Kidney (tissue), 14 donors: ENCODE data around the gene PITX1. TPM values are rescaled to one million over a fixed set of nuclear protein-coding genes. Genes with fewer than 3 reads are reported as not detected.

ENCODE experiments used
- DNase-seq, 5 donors: peaks; one replicate each; pipeline ENCODE4 v3.0.0-alpha.2; 2013 to 2020
- FAIRE-seq: peaks from 2 replicates; lab custom pipeline; 2012; peaks lifted over from hg19 to GRCh38; lab: Jason Lieb, UNC
- H3K27ac ChIP-seq, 2 donors: one replicate each; pipeline ENCODE4 v1.7.0; 2013; ENCODE audit warnings: low read depth in 2 of 2, low read length in 2 of 2, inconsistent platforms in 1 of 2
- H3K27me3 ChIP-seq: one replicate; pipeline ENCODE4 v1.7.1; 2013; ENCODE audit warnings: low read length, inconsistent platforms; ENCODE audit not compliant: control insufficient read depth, insufficient read depth
- H3K36me3 ChIP-seq, 3 donors: one replicate each; pipeline versions ENCODE4 v1.7.0 to v1.7.1; 2013; ENCODE audit warnings: low read length in 3 of 3, control low read depth in 1 of 3, inconsistent platforms in 1 of 3; ENCODE audit not compliant: insufficient read depth in 3 of 3, control insufficient read depth in 2 of 3
- H3K4me1 ChIP-seq, 3 donors: one replicate each; pipeline versions ENCODE4 v1.7.0 to v1.7.1; 2013; ENCODE audit warnings: low read length in 3 of 3, inconsistent platforms in 1 of 3, low read depth in 1 of 3; ENCODE audit not compliant: control insufficient read depth in 2 of 3, insufficient read depth in 2 of 3
- H3K4me3 ChIP-seq, 3 donors: one replicate each; pipeline versions ENCODE4 v1.7.0 to v1.8.1; 2013; ENCODE audit warnings: low read length in 3 of 3, control low read depth in 1 of 3, inconsistent platforms in 1 of 3
- H3K9ac ChIP-seq, 3 donors: one replicate each; pipeline versions ENCODE4 v1.7.0 to v1.7.1; 2013; ENCODE audit warnings: low read length in 3 of 3, control low read depth in 1 of 3, inconsistent platforms in 1 of 3
- H3K9me3 ChIP-seq, 3 donors: one replicate each; pipeline versions ENCODE4 v1.7.0 to v1.7.1; 2013; ENCODE audit warnings: low read length in 3 of 3, control low read depth in 1 of 3, inconsistent platforms in 1 of 3; ENCODE audit not compliant: control insufficient read depth in 2 of 3, insufficient read depth in 1 of 3
- CTCF ChIP-seq: IDR thresholded peaks from 3 replicates; pipeline ENCODE4 v1.5.1; 2012; ENCODE audit warnings: mild to moderate bottlenecking, moderate library complexity, borderline replicate concordance; ENCODE audit not compliant: insufficient read depth; ENCODE audit errors: extremely low read depth
- intact Hi-C: fragments of 100-400 bp; cut with DNase I; formaldehyde crosslinking; loops from one replicate; pipeline ENCODE4 v1.11.1; 2022
- polyA plus RNA-seq: library from polyadenylated mRNA; stranded (reverse); fragments of 350-450 nt; fragmentation: Illumina TruSeq; extraction: RNeasy Lipid Tissue Mini Kit (QIAGEN cat#74804); gene quantifications from one replicate; pipeline ENCODE4 v1.2.3, GENCODE V29; 2014; ENCODE audit warnings: low read depth, low replicate concordance; ENCODE audit not compliant: insufficient read depth
- total RNA-seq: library from RNA; stranded (reverse); fragmentation: NEBNext Ultra II Directional; extraction: Animal tissue kit (Norgen Biotek cat#: 25700); gene quantifications from one replicate; pipeline ENCODE4 v1.2.1, GENCODE V29; 2021
- donor health status: control.
- donor health status: control.
- donor health status: control.
- donor health status: control.
- donor health status: control.
- donor health status: DM: yes; HTN: yes; CAD: no.
- donor health status: Normal renal cell carcinoma (clear cell type).

PITX1 gene
- total and polyA plus RNA-seq, 2 donors from 2014 or later = not detected

- TF ChIP-seq CTCF = no peak
- Histone ChIP-seq H3K27ac (no peak overlapping the region), H3K4me3 (no peak overlapping the region), H3K36me3 (no peaks in the 10 kb centered on the region), H3K9me3 (no peaks in the 10 kb centered on the region), H3K9ac (no peak overlapping the region), H3K4me1 (peaks cover 0 to 4% (median 0%) of the 10 kb centered on the region in 3 donors), H3K27me3 (peaks cover 67% of the 10 kb centered on the region)
- FAIRE-seq = no peak
- intact Hi-C loops = no loop called here
- peak in 1 of 5 donors; percentile 31 for DNase-seq
These were observed 7.7 kb upstream of the PITX1 start for GRCh38 chr5:135041726-135042125.

GRCh38 chr5:135041145-135041587 is 7.1 kb upstream of the PITX1 start:
- Histone ChIP-seq H3K4me3 (no peak overlapping the region), H3K36me3 (no peaks in the 10 kb centered on the region), H3K9ac (no peak overlapping the region), H3K27ac (no peak overlapping the region), H3K9me3 (no peaks in the 10 kb centered on the region), H3K27me3 (peaks cover 71% of the 10 kb centered on the region), H3K4me1 (peaks cover 0 to 4% (median 0%) of the 10 kb centered on the region in 3 donors)
- no peak for TF ChIP-seq CTCF
- DNase-seq (peak in 1 of 5 donors; percentile 45), FAIRE-seq (no peak)
- intact Hi-C loops = no loop called here

- H3K9me3 ChIP-seq = no peaks in the 10 kb centered on the region
- intact Hi-C loops = no loop called here
- H3K4me3 ChIP-seq = no peak overlapping the region
- TF ChIP-seq CTCF = no peak
- no peak for FAIRE-seq
- peaks cover 71% of the 10 kb centered on the region for H3K27me3 ChIP-seq
- H3K27ac ChIP-seq = no peak overlapping the region
- no peak overlapping the region for H3K9ac ChIP-seq
- H3K4me1 ChIP-seq = peaks cover 0 to 4% (median 0%) of the 10 kb centered on the region in 3 donors
- peak in 3 of 5 donors; percentile 35 to 67 (median 43) for DNase-seq
- H3K36me3 ChIP-seq = no peaks in the 10 kb centered on the region
These were observed 6.5 kb upstream of the PITX1 start for GRCh38 chr5:135040333-135041144.
